ENCODE measurements around the gene PTGFRN. TPM values are rescaled to one million over a fixed set of nuclear protein-coding genes. Genes with fewer than 3 reads are reported as not detected.

PTGFRN gene
- total RNA-seq, 5 donors from 2014 or later (not counting 1 experiment from before 2014, with no cell fraction given) = 0.53 to 0.79 (median 0.63) TPM

- ATAC-seq (replicated peaks in 1 of 4) (no peak), DNase-seq (no peak)
- H3K4me3 Mint-ChIP-seq = no peak overlapping the region
- POLR2A ChIA-PET = interaction anchor here in 1 of 2 donors (0.6 kb wide), 1 partner anchor 98 kb away, joined by 3 read pairs; no protein-coding TSS in a partner anchor
- Histone ChIP-seq H3K27me3 (replicated peaks in 1 of 2; ENCODE audit: control insufficient read depth in 2 of 2, extremely low read depth in 1 of 2, insufficient read depth in 2 of 2, low read length in 1 of 2) (peaks cover 0 to 16% of the 10 kb centered on the region in 2 experiments), H3K9me3 (no peaks in the 10 kb centered on the region), H3K36me3 (ENCODE audit: control insufficient read depth in 2 of 2, extremely low read depth in 1 of 2, insufficient read depth in 1 of 2, low read length in 1 of 2) (no peaks in the 10 kb centered on the region), H3K4me3 (ENCODE audit: control insufficient read depth in 1 of 2, extremely low read depth in 1 of 2, low read length in 1 of 2) (no peak overlapping the region), H3K4me1 (ENCODE audit: control insufficient read depth in 1 of 2, extremely low read depth in 1 of 2, insufficient read depth in 2 of 2, low read length in 2 of 2) (peaks cover 24 to 25% of the 10 kb centered on the region in 2 experiments), H3K27ac (ENCODE audit: low read length) (no peak overlapping the region)
- peaks cover 0 to 2% of the 10 kb centered on the region in 2 donors for H3K27me3 Mint-ChIP-seq
- H3K9me3 Mint-ChIP-seq = no peaks in the 10 kb centered on the region
- CTCF ChIA-PET = no interaction called here
- no peak overlapping the region for H3K27ac Mint-ChIP-seq
- 72% methylated on average over 2 of the region's 6 CpGs for WGBS (ENCODE audit: insufficient coverage)
- peaks cover 6 to 21% (median 18%) of the 10 kb centered on the region in 3 donors for H3K4me1 Mint-ChIP-seq
- H3K36me3 Mint-ChIP-seq = no peaks in the 10 kb centered on the region
Measured at GRCh38 chr1:116911779-116912469, 2.2 kb downstream of the PTGFRN start.

- Histone ChIP-seq H3K4me3 (ENCODE audit: control insufficient read depth in 1 of 2, extremely low read depth in 1 of 2, low read length in 1 of 2) (no peak overlapping the region), H3K4me1 (ENCODE audit: control insufficient read depth in 1 of 2, extremely low read depth in 1 of 2, insufficient read depth in 2 of 2, low read length in 2 of 2) (peaks cover 24 to 25% of the 10 kb centered on the region in 2 experiments), H3K9me3 (no peaks in the 10 kb centered on the region), H3K27ac (ENCODE audit: low read length) (no peak overlapping the region), H3K36me3 (ENCODE audit: control insufficient read depth in 2 of 2, extremely low read depth in 1 of 2, insufficient read depth in 1 of 2, low read length in 1 of 2) (no peaks in the 10 kb centered on the region), H3K27me3 (replicated peaks in 1 of 2; ENCODE audit: control insufficient read depth in 2 of 2, extremely low read depth in 1 of 2, insufficient read depth in 2 of 2, low read length in 1 of 2) (peaks cover 0 to 16% of the 10 kb centered on the region in 2 experiments)
- no peak overlapping the region for H3K4me3 Mint-ChIP-seq
- peaks cover 0 to 2% of the 10 kb centered on the region in 2 donors for H3K27me3 Mint-ChIP-seq
- ChIA-PET CTCF (no interaction called here), POLR2A (no interaction called here)
- ATAC-seq (replicated peaks in 1 of 4) (no peak), DNase-seq (no peak)
- WGBS (ENCODE audit: insufficient coverage) = no CpG with 5 or more reads among the region's 2 CpGs
- H3K36me3 Mint-ChIP-seq = no peaks in the 10 kb centered on the region
- H3K9me3 Mint-ChIP-seq = no peaks in the 10 kb centered on the region
- no peak overlapping the region for H3K27ac Mint-ChIP-seq
- H3K4me1 Mint-ChIP-seq = peaks cover 6 to 21% (median 18%) of the 10 kb centered on the region in 3 donors
Measured at GRCh38 chr1:116912846-116913245, 3.1 kb downstream of the PTGFRN start.

- Mint-ChIP-seq H3K9me3 (no peaks in the 10 kb centered on the region), H3K4me1 (peaks cover 6 to 21% (median 18%) of the 10 kb centered on the region in 3 donors), H3K36me3 (no peaks in the 10 kb centered on the region), H3K27ac (no peak overlapping the region), H3K4me3 (no peak overlapping the region), H3K27me3 (peaks cover 0 to 2% of the 10 kb centered on the region in 2 donors)
- ChIA-PET POLR2A (interaction anchor here in 1 of 2 donors (0.5 kb wide), 1 partner anchor 273 kb away, joined by 3 read pairs; no protein-coding TSS in a partner anchor), CTCF (no interaction called here)
- WGBS (ENCODE audit: insufficient coverage) = 100% methylated on average over 1 of the region's 4 CpGs
- peaks cover 24 to 25% of the 10 kb centered on the region in 2 experiments for H3K4me1 ChIP-seq (ENCODE audit: control insufficient read depth in 1 of 2, extremely low read depth in 1 of 2, insufficient read depth in 2 of 2, low read length in 2 of 2)
- H3K4me3 ChIP-seq (ENCODE audit: control insufficient read depth in 1 of 2, extremely low read depth in 1 of 2, low read length in 1 of 2) = no peak overlapping the region
- DNase-seq (no peak), ATAC-seq (replicated peaks in 1 of 4) (no peak)
- no peak overlapping the region for H3K27ac ChIP-seq (ENCODE audit: low read length)
- H3K27me3 ChIP-seq (replicated peaks in 1 of 2; ENCODE audit: control insufficient read depth in 2 of 2, extremely low read depth in 1 of 2, insufficient read depth in 2 of 2, low read length in 1 of 2) = peaks cover 0 to 16% of the 10 kb centered on the region in 2 experiments
- H3K36me3 ChIP-seq (ENCODE audit: control insufficient read depth in 2 of 2, extremely low read depth in 1 of 2, insufficient read depth in 1 of 2, low read length in 1 of 2) = no peaks in the 10 kb centered on the region
- no peaks in the 10 kb centered on the region for H3K9me3 ChIP-seq
Measured at GRCh38 chr1:116913941-116914340, 4.2 kb downstream of the PTGFRN start.

- Mint-ChIP-seq H3K9me3 (no peaks in the 10 kb centered on the region), H3K27me3 (no peaks in the 10 kb centered on the region), H3K27ac (peak overlapping the region in 1 of 2 donors; percentile 55), H3K4me1 (peaks cover 3 to 15% (median 15%) of the 10 kb centered on the region in 3 donors), H3K4me3 (peak overlapping the region in 2 of 3 donors; percentile 22 to 62), H3K36me3 (no peaks in the 10 kb centered on the region)
- Histone ChIP-seq H3K27me3 (replicated peaks in 1 of 2; ENCODE audit: control insufficient read depth in 2 of 2, extremely low read depth in 1 of 2, insufficient read depth in 2 of 2, low read length in 1 of 2) (peaks cover 0 to 10% of the 10 kb centered on the region in 2 experiments), H3K27ac (ENCODE audit: low read length) (no peak overlapping the region), H3K4me3 (ENCODE audit: control insufficient read depth in 1 of 2, extremely low read depth in 1 of 2, low read length in 1 of 2) (no peak overlapping the region), H3K9me3 (no peaks in the 10 kb centered on the region), H3K4me1 (ENCODE audit: control insufficient read depth in 1 of 2, extremely low read depth in 1 of 2, insufficient read depth in 2 of 2, low read length in 2 of 2) (peaks cover 20 to 24% of the 10 kb centered on the region in 2 experiments), H3K36me3 (ENCODE audit: control insufficient read depth in 2 of 2, extremely low read depth in 1 of 2, insufficient read depth in 1 of 2, low read length in 1 of 2) (no peaks in the 10 kb centered on the region)
- ChIA-PET CTCF (no interaction called here), POLR2A (interaction anchor here (0.6 to 0.7 kb wide), 2 partner anchors 42 to 462 kb away, joined by 3 to 5 read pairs; no protein-coding TSS in a partner anchor)
- no CpG with 5 or more reads among the region's 7 CpGs for WGBS (ENCODE audit: insufficient coverage)
- ATAC-seq (replicated peaks in 1 of 4) (no peak), DNase-seq (no peak)
Measured at GRCh38 chr1:116914667-116915066, 5.0 kb downstream of the PTGFRN start.

GRCh38 chr1:116915086-116915661 lies 5.5 kb downstream of the PTGFRN start:
- Mint-ChIP-seq H3K9me3 (no peaks in the 10 kb centered on the region), H3K27me3 (no peaks in the 10 kb centered on the region), H3K27ac (peak overlapping the region in 1 of 2 donors; percentile 55), H3K4me3 (peak overlapping the region in 2 of 3 donors; percentile 22 to 62), H3K4me1 (peaks cover 3 to 15% (median 15%) of the 10 kb centered on the region in 3 donors), H3K36me3 (no peaks in the 10 kb centered on the region)
- ATAC-seq (replicated peaks in 1 of 4) = peak in 1 of 4 experiments; percentile 54
- CTCF ChIA-PET = no interaction called here
- POLR2A ChIA-PET = interaction anchor here (0.6 to 0.9 kb wide), 3 partner anchors 41 to 462 kb away, joined by 3 to 5 read pairs (median 3); no protein-coding TSS in a partner anchor
- Histone ChIP-seq H3K36me3 (ENCODE audit: control insufficient read depth in 2 of 2, extremely low read depth in 1 of 2, insufficient read depth in 1 of 2, low read length in 1 of 2) (no peaks in the 10 kb centered on the region), H3K27me3 (replicated peaks in 1 of 2; ENCODE audit: control insufficient read depth in 2 of 2, extremely low read depth in 1 of 2, insufficient read depth in 2 of 2, low read length in 1 of 2) (peaks cover 0 to 6% of the 10 kb centered on the region in 2 experiments), H3K9me3 (no peaks in the 10 kb centered on the region), H3K4me3 (ENCODE audit: control insufficient read depth in 1 of 2, extremely low read depth in 1 of 2, low read length in 1 of 2) (peak overlapping the region in 1 of 2 donors; percentile 27), H3K27ac (ENCODE audit: low read length) (no peak overlapping the region), H3K4me1 (ENCODE audit: control insufficient read depth in 1 of 2, extremely low read depth in 1 of 2, insufficient read depth in 2 of 2, low read length in 2 of 2) (peaks cover 15 to 24% of the 10 kb centered on the region in 2 experiments)
- peak in 1 of 35 experiments; percentile 11 for DNase-seq
- WGBS (ENCODE audit: insufficient coverage) = 55% methylated on average over 6 of the region's 7 CpGs

GRCh38 chr1:116916002-116916401 lies 6.3 kb downstream of the PTGFRN start:
- DNase-seq (no peak), ATAC-seq (replicated peaks in 1 of 4) (no peak)
- Histone ChIP-seq H3K4me3 (ENCODE audit: control insufficient read depth in 1 of 2, extremely low read depth in 1 of 2, low read length in 1 of 2) (no peak overlapping the region), H3K27me3 (replicated peaks in 1 of 2; ENCODE audit: control insufficient read depth in 2 of 2, extremely low read depth in 1 of 2, insufficient read depth in 2 of 2, low read length in 1 of 2) (no peaks in the 10 kb centered on the region), H3K36me3 (ENCODE audit: control insufficient read depth in 2 of 2, extremely low read depth in 1 of 2, insufficient read depth in 1 of 2, low read length in 1 of 2) (no peaks in the 10 kb centered on the region), H3K9me3 (no peaks in the 10 kb centered on the region), H3K4me1 (ENCODE audit: control insufficient read depth in 1 of 2, extremely low read depth in 1 of 2, insufficient read depth in 2 of 2, low read length in 2 of 2) (peaks cover 9 to 24% of the 10 kb centered on the region in 2 experiments), H3K27ac (ENCODE audit: low read length) (no peak overlapping the region)
- Mint-ChIP-seq H3K4me1 (peaks cover 3 to 15% (median 15%) of the 10 kb centered on the region in 3 donors), H3K27me3 (no peaks in the 10 kb centered on the region), H3K27ac (no peak overlapping the region), H3K36me3 (no peaks in the 10 kb centered on the region), H3K9me3 (no peaks in the 10 kb centered on the region), H3K4me3 (peak overlapping the region in 1 of 3 donors; percentile 62)
- ChIA-PET POLR2A (interaction anchor here in 1 of 2 donors (0.8 to 0.9 kb wide), 2 partner anchors 19 to 71 kb away, joined by 3 read pairs; no protein-coding TSS in a partner anchor), CTCF (interaction anchor here (0.6 to 0.7 kb wide), 2 partner anchors 29 to 93 kb away, joined by 3 read pairs; no protein-coding TSS in a partner anchor)
- WGBS (ENCODE audit: insufficient coverage) = 80% methylated on average over 3 of the region's 6 CpGs

Data from T-cell (primary cell).